Gastrocnemius medialis (tissue), 4 donors: ENCODE data around the gene LRRC27. TPM values are rescaled to one million over a fixed set of nuclear protein-coding genes. Genes with fewer than 3 reads are reported as not detected.

Source experiments
- ATAC-seq, 2 donors: fragments of 150-250 bp; one replicate each; pipeline ENCODE4 v1.9.1; 2016
- DNase-seq, 2 donors: peaks; one replicate each; pipeline ENCODE4 v3.0.0-alpha.2; 2019
- H3K27ac ChIP-seq, 4 donors: fragments of 200-600 bp; sonication (generic); 1 replicate in 1 of 4; 2 replicates in 3 of 4; pipeline ENCODE4 v1.5.1; 2016 to 2018; ENCODE audit warnings: mild to moderate bottlenecking in 2 of 4, moderate library complexity in 1 of 4
- H3K27me3 ChIP-seq, 3 donors: fragments of 200-600 bp; sonication (generic) in 2 of 3; 1 replicate in 1 of 3; 2 replicates in 2 of 3; pipeline versions ENCODE4 v1.5.1 to v1.6.0; 2016 to 2019; ENCODE audit warnings: mild to moderate bottlenecking in 1 of 3, moderate library complexity in 1 of 3
- H3K36me3 ChIP-seq, 2 donors: fragments of 200-600 bp; sonication (generic) in 1 of 2; one replicate each; pipeline ENCODE4 v1.5.1; 2017 to 2018
- H3K4me1 ChIP-seq, 2 donors: fragments of 200-600 bp; sonication (generic) in 1 of 2; one replicate each; pipeline ENCODE4 v1.5.1; 2016 to 2017; ENCODE audit warnings: mild to moderate bottlenecking in 2 of 2
- H3K4me3 ChIP-seq, 4 donors: fragments of 200-600 bp; sonication (generic) in 3 of 4; 1 replicate in 1 of 4; 2 replicates in 3 of 4; pipeline ENCODE4 v1.5.1; 2016 to 2019; ENCODE audit warnings: mild to moderate bottlenecking in 2 of 4
- H3K9me3 ChIP-seq, 3 donors: fragments of 200-600 bp; sonication (generic) in 2 of 3; 1 replicate in 1 of 3; 2 replicates in 2 of 3; pipeline ENCODE4 v1.5.1; 2016 to 2019
- POLR2A ChIP-seq, 2 donors: fragments of 450-650 bp; IDR thresholded peaks; one replicate each; pipeline ENCODE4 v1.6.1; 2017; ENCODE audit warnings: antibody characterized with exemption in 2 of 2, mild to moderate bottlenecking in 2 of 2, moderate library complexity in 2 of 2
- in situ Hi-C, 4 donors: fragments of 200-750 bp; cut with MboI; loops; one replicate each; pipeline versions ENCODE4 v1.15.0 to v1.8.0; 2017; ENCODE audit warnings: low sequenced_read_pairs in 4 of 4
- intact Hi-C: fragments of 100-400 bp; cut with DNase I; formaldehyde crosslinking; loops from one replicate; pipeline ENCODE4 v1.15.1; 2023; ENCODE audit warnings: low total_unique reads
- total RNA-seq, 4 donors: library from RNA; depleted of rRNA; stranded (reverse); fragments of >200 nt; gene quantifications; one replicate each; pipeline versions ENCODE4 v1.1.0 to v1.2.3, GENCODE V29; 2016
- TF ChIP-seq, protein P1 (sequence below), 5 experiments: fragments of 450-650 bp in 3 of 5; fragments of 200-600 bp in 2 of 5; sonication (generic) in 2 of 5; IDR thresholded peaks in 4 of 5; conservative IDR thresholded peaks in 1 of 5; 1 replicate in 4 of 5; 2 replicates in 1 of 5; pipeline ENCODE4 v1.5.1; 2016 to 2019; ENCODE audit warnings: antibody characterized with exemption in 5 of 5, mild to moderate bottlenecking in 3 of 5, moderate library complexity in 3 of 5

LRRC27 gene
- total RNA-seq, 4 donors from 2014 or later, result 1.0 to 7.0 (median 4.1) TPM

DNA sequence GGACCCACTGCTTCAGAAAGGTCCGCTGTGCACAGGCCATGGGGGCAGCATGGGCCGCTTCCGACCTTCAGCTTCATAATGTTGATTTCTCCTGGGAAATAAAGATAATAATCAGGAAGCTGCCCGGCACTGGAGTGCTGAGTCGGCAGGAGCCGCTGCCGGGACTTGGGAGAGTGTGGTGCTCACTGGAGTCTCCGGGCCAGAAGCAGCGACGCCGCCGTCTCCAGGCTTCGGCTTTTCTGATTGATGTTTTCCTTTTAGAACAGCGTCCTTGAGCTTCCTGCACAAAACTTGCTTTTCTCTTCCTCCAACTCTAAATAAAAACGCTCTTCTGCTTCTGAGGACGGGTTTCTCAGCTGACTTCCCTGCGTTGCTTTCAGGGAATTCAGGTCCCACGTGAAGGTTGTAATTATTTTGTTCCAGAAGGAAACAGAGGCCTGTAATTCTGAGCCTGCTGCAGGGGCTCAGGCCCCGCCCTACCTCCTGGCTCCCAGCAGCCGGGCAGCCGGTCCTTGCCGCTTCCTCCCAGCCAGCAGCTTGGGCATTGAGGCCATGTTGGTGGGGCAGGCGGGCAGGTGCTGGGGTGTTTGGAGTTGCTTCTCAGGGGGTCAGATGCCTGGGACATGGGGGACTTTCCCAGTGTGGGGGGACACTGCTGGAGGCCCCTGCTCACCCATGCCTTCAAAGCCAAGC lies 79.7 kb downstream of the LRRC27 start:
- in situ Hi-C loops, result no loop called here
- ATAC-seq, result no peak
- H3K9me3 ChIP-seq, result no peaks in the 10 kb centered on the region
- H3K27ac ChIP-seq, result peak overlapping the region; percentile 5 to 51 (median 30)
- DNase-seq, result no peak
- peaks cover 7 to 28% of the 10 kb centered on the region in 2 donors for H3K4me1 ChIP-seq
- no peaks in the 10 kb centered on the region for H3K27me3 ChIP-seq
- TF ChIP-seq, protein P1, sequence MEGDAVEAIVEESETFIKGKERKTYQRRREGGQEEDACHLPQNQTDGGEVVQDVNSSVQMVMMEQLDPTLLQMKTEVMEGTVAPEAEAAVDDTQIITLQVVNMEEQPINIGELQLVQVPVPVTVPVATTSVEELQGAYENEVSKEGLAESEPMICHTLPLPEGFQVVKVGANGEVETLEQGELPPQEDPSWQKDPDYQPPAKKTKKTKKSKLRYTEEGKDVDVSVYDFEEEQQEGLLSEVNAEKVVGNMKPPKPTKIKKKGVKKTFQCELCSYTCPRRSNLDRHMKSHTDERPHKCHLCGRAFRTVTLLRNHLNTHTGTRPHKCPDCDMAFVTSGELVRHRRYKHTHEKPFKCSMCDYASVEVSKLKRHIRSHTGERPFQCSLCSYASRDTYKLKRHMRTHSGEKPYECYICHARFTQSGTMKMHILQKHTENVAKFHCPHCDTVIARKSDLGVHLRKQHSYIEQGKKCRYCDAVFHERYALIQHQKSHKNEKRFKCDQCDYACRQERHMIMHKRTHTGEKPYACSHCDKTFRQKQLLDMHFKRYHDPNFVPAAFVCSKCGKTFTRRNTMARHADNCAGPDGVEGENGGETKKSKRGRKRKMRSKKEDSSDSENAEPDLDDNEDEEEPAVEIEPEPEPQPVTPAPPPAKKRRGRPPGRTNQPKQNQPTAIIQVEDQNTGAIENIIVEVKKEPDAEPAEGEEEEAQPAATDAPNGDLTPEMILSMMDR (IDR thresholded peaks at IDR 0.05 in 4 of 5, conservative IDR thresholded peaks at IDR 0.05 in 1 of 5), result no peak
- TF ChIP-seq POLR2A (IDR thresholded peaks at IDR 0.05), result no peak
- no peak overlapping the region for H3K4me3 ChIP-seq
- no peaks in the 10 kb centered on the region for H3K36me3 ChIP-seq
- intact Hi-C loops, result no loop called here

DNA sequence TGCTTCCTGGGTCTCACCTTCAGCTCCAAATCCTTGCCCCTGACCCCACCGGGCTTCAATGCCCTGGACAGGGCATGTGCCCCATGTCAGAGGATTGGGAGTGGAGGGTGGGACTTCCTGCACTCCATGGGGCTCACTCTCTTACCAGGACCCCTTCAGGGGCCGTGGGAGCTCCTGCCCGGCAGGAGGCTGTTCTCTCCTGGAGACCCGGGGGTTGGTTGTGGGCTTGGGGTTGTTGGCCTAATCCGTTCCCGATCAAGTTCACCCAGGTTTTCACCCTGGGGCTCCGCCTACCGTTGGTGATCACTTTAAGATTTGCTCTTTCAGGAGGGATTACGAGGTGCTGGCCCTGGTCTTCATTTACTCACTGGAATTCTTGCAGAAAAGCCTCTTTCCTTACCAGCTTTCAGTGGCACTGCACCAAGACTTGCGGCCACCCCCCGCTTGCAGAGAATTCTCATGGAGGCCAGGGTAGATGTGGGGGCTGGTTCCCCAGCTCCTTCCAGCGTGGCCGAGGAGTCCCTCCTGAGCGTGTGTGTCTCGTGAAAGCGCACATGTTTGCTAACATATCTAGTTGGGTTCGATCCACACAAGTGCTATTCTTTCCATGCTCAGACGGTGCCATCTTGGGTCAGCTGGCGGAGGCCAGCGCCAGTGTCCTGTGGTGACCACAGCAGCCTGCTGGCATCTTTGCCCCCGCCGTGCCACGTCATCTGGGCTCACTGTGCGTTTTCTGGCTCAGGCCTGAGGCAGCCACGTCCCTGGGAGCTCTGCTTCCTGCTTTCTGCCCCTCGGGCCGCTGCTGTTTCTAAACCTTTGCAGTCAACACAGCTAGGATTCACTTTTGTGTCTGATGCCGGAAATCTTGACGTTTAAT lies 80.6 kb downstream of the LRRC27 start:
- peak in 1 of 2 donors; percentile 24 for ATAC-seq
- Histone ChIP-seq H3K27ac (peak overlapping the region; percentile 5 to 51 (median 33)), H3K4me3 (no peak overlapping the region), H3K4me1 (peaks cover 11 to 31% of the 10 kb centered on the region in 2 donors), H3K36me3 (no peaks in the 10 kb centered on the region), H3K9me3 (no peaks in the 10 kb centered on the region), H3K27me3 (no peaks in the 10 kb centered on the region)
- DNase-seq, result no peak
- in situ Hi-C loops, result no loop called here
- TF ChIP-seq POLR2A (IDR thresholded peaks at IDR 0.05), result no peak
- TF ChIP-seq, protein P1 (IDR thresholded peaks at IDR 0.05 in 4 of 5, conservative IDR thresholded peaks at IDR 0.05 in 1 of 5), result no peak
- intact Hi-C loops, result no loop called here

- ATAC-seq, result no peak
- TF ChIP-seq, protein P1 (IDR thresholded peaks at IDR 0.05 in 4 of 5, conservative IDR thresholded peaks at IDR 0.05 in 1 of 5), result no peak
- no peak for TF ChIP-seq POLR2A (IDR thresholded peaks at IDR 0.05)
- Histone ChIP-seq H3K36me3 (no peaks in the 10 kb centered on the region), H3K9me3 (no peaks in the 10 kb centered on the region), H3K4me1 (peaks cover 20 to 32% of the 10 kb centered on the region in 2 donors), H3K27ac (peak overlapping the region; percentile 2 to 51 (median 30)), H3K27me3 (no peaks in the 10 kb centered on the region), H3K4me3 (no peak overlapping the region)
- in situ Hi-C loops, result no loop called here
- intact Hi-C loops, result loop anchor here (2.0 kb wide), 1 partner anchor 47 kb away; no protein-coding TSS in a partner anchor
- no peak for DNase-seq
Observed at GRCh38 chr10:132413226-132414205, 81.5 kb downstream of the LRRC27 start.

DNA sequence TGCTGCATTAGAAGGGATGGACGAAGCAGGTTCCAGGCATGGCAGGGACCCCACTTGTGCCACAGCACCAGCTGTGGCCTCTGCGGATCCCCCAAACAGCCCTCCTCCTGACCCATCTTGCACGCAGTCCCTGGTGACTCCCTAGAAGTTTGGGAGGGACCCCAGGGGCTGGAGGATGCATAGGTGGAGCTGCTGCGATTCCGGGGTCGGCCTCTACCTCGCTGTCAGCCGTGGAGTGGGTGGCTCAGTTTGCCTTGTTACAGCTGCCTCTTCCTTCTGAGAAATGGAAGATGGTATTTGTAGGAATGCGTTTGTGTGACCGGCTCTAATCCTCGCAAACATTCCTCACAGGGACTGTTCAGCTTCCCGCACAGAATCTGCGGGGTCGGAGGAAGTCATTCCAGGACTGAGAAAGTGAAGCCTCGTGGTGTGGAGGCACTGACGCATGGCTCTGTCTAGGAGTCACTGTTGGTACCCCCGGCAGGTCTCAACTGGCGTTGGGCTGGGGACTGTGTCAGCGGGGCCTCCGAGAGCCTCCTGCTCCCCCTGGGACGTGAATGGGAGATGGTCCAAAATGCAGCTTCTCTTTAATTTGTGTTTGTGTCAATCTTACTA lies 82.5 kb downstream of the LRRC27 start:
- in situ Hi-C loops, result no loop called here
- DNase-seq, result no peak
- Histone ChIP-seq H3K36me3 (no peaks in the 10 kb centered on the region), H3K9me3 (no peaks in the 10 kb centered on the region), H3K27me3 (no peaks in the 10 kb centered on the region), H3K4me3 (no peak overlapping the region), H3K4me1 (peaks cover 28 to 36% of the 10 kb centered on the region in 2 donors), H3K27ac (no peak overlapping the region)
- intact Hi-C loops, result loop anchor here (2.0 kb wide), 1 partner anchor 48 kb away; no protein-coding TSS in a partner anchor
- ATAC-seq, result no peak
- TF ChIP-seq, protein P1 (IDR thresholded peaks at IDR 0.05 in 4 of 5, conservative IDR thresholded peaks at IDR 0.05 in 1 of 5), result no peak
- no peak for TF ChIP-seq POLR2A (IDR thresholded peaks at IDR 0.05)
